ENCODE measurements around the gene GPR55.

DNA sequence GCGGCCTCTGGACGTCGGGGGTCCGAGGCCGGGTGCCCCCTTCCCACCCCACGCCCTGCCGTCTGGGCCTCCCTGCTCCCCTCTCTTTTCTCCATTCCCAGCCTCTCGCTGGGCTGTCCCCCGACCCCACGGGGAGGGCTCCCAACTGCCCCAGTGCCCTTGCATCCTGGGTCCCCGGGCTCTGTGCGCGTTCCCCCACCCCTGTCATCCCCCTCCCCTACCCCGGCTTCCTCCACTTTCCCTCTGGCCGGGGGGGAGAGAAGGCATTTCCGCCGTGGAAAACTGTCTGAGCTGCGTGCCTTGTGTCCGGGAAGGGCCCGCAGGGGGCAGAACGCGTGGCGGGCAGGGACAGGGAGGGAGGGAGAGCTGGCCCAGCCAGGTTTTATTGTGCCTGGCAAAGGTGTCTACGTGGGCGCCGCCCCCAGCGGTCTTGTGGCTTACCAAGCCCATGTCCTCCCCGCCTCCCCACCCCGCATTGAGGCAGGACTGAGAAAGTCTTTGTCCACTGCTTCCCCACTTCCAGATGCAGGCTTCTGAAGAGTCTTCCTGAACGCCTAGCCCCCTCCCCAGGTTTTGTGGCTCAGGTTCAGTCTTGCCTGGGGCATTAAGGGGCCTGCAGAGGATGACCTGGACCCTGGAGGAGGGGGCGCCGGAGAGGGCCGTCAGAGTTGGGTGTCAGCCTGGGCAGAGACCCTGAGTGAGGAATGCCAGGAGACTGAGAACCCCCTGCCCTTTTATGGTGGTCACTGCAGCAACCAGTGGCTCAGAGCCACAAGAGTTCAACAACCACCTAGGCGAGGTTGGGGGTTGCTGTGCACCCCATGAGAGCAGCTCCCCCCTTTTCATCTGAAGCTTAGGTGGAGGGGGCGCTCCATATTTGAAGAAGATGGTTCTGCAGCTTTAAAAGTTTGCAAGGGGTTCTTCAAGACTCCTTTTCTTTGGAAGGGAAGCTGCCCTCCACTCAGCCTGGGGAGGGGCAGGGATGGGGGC, 59.0 kb downstream of the GPR55 start:
- TF ChIP-seq, protein P1, sequence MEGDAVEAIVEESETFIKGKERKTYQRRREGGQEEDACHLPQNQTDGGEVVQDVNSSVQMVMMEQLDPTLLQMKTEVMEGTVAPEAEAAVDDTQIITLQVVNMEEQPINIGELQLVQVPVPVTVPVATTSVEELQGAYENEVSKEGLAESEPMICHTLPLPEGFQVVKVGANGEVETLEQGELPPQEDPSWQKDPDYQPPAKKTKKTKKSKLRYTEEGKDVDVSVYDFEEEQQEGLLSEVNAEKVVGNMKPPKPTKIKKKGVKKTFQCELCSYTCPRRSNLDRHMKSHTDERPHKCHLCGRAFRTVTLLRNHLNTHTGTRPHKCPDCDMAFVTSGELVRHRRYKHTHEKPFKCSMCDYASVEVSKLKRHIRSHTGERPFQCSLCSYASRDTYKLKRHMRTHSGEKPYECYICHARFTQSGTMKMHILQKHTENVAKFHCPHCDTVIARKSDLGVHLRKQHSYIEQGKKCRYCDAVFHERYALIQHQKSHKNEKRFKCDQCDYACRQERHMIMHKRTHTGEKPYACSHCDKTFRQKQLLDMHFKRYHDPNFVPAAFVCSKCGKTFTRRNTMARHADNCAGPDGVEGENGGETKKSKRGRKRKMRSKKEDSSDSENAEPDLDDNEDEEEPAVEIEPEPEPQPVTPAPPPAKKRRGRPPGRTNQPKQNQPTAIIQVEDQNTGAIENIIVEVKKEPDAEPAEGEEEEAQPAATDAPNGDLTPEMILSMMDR (conservative IDR thresholded peaks at IDR 0.05; ENCODE audit: low read depth, low read length): no peak
- TF ChIP-seq EZH2phosphoT487 (IDR thresholded peaks at IDR 0.05; ENCODE audit: borderline replicate concordance, low read length) (no peak), EZH2 (IDR thresholded peaks at IDR 0.05; ENCODE audit: low read length, unreplicated experiment) (no peak)
